22Rv1 (cell line): Measurements from ENCODE around the gene POLN.

Source experiments
- CTCF ChIP-seq: fragments of 450-650 bp; IDR thresholded peaks from 2 replicates; pipeline ENCODE4 v1.5.1; 2017; ENCODE audit warnings: mild to moderate bottlenecking
- ZFX ChIP-seq: fragments of 450-650 bp; IDR thresholded peaks from 2 replicates; pipeline ENCODE4 v1.6.1; 2017; ENCODE audit warnings: antibody characterized with exemption, borderline replicate concordance

- TF ChIP-seq CTCF, result no peak
- no peak for TF ChIP-seq ZFX
Measured at GRCh38 chr4:2253160-2254084, 11.5 kb upstream of the POLN start.
